Placental epithelial cell (primary cell): Measurements from ENCODE around the gene PGM5. TPM values are rescaled to one million over a fixed set of nuclear protein-coding genes. Genes with fewer than 3 reads are reported as not detected.

Experiments
- total RNA-seq: library from RNA; depleted of rRNA; stranded (reverse); fragments of >200 nt; gene quantifications from 2 replicates; pipeline ENCODE4 v1.2.3, GENCODE V29; 2012

PGM5 gene
- 3.9 and 7.5 TPM in 2 replicates for total RNA-seq

DNA sequence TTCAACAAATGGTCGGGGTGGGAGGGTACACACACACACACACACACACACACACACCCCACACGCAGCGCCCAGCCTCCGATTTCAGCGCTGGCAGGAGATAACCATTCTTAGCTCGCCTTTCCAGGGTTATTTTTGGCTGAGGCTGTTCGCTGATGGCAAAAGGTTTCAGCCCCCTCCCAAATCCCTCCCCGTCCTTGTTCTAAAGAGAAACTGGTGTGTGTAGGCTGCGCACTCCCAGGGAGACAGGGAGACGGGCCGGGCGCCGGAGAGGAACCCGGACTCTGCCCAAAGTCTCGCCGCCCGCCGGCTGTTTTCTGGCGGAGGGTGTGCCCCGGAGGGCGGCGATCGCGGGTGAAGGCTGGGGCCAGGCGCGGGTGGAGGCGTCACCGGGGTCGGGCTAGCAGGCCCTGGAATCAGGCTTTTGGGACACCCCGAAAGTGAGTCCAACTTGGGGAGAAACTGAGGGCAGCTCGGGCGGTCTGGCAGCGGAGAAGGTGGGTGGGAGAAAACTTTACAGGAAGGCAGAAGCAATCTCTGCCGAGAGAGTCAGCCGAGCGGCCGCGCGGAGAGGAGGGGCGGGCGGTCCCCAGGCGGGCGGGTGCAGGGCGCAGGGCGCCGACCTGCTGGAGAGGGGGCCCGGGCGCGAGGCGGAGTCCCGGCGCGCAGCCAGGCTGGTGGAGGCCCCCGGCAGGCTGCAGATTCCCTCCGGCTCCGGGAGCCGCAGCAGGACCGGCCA, at the start of gene PGM5:
Gene PGM5, plus strand, starts transcription at position 232 of the 739 bp plus-strand sequence. CDS start 517 bp downstream, outside the sequence.

DNA sequence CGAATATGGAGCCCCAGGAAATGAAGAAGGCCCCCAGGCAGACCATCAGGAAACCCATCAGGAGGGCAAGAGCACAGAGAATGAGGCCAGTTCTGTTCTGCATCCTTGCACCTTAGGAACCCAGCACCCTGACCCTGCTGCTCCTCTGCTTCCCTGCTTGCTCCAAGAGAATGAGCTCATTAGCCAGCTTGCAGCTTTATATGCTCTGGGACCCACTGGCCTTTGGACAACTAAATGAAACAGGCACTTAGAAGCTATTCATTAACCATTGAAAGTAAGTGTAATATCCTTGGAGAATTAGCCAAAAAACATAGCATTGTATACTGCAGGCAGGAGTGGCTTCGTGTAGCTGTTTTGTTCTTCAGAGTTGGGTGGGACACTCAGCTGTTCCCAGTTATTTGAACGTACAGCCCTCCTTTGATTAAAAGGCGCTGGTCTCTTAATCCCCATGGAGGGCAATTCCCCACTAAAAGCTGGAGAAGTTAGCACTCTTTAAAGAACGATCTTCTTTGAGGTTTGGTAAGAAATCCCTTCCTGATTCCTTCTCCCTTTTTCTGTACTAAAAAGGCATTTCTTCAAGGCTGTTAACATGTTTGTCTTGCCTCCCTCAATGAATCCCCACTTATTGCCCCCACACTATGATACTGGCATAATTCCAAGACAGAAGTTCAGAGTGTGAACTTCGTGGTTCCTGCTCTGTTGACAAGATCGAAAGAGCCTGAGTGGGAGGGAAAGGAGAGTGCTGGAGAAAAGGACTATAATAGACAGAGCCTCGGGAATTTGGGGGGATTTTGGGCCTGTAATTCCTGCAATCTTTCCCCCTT, 184.5 kb downstream of the PGM5 start, which contains the start of gene TMEM252:
Gene TMEM252, minus strand, starts transcription at position 172 of the 824 bp plus-strand sequence. Its CDS starts 69 bp downstream, at position 103.

Other genes starting within 250 kb of the PGM5 start
- gene ZNG1C, start 114.6 kb upstream of the PGM5 start, total RNA-seq = 20.2 and 23.9 TPM in 2 replicates
- gene FOXD4L3, start 53.7 kb upstream of the PGM5 start, total RNA-seq = 0.39 and 0.43 TPM in 2 replicates
- gene TMEM252, start 184.3 kb downstream of the PGM5 start, total RNA-seq = not detected in 2 replicates